C4-2B (cell line): ENCODE measurements around the gene PIK3CD.

Experiments
- H3K27ac ChIP-seq: fragments of 450-650 bp; 2 replicates; pipeline ENCODE4 v1.5.1; 2017
- CTCF ChIP-seq: fragments of 450-650 bp; conservative IDR thresholded peaks from 2 replicates; pipeline ENCODE4 v1.5.1; 2017; ENCODE audit warnings: mild to moderate bottlenecking
- ZFX ChIP-seq: fragments of 450-650 bp; IDR thresholded peaks from 2 replicates; pipeline ENCODE4 v1.6.1; 2017

Gene PIK3CD

GRCh38 chr1:9768983-9769382, 117.5 kb downstream of the PIK3CD start:
- no peak for TF ChIP-seq ZFX
- no peak for TF ChIP-seq CTCF
- H3K27ac ChIP-seq = no peak overlapping the region

GRCh38 chr1:9770298-9770697, 118.8 kb downstream of the PIK3CD start:
- TF ChIP-seq CTCF (no peak), ZFX (no peak)
- no peak overlapping the region for H3K27ac ChIP-seq

GRCh38 chr1:9774712-9775679, 123.5 kb downstream of the PIK3CD start:
- no peak overlapping the region for H3K27ac ChIP-seq
- TF ChIP-seq CTCF (no peak), ZFX (no peak)

- TF ChIP-seq ZFX (no peak), CTCF (no peak)
- no peak overlapping the region for H3K27ac ChIP-seq
These were observed 125.2 kb downstream of the PIK3CD start for GRCh38 chr1:9776685-9777084.
